Tibial nerve (tissue), 4 donors: Measurements from ENCODE around the gene VMAC. TPM values are rescaled to one million over a fixed set of nuclear protein-coding genes. Genes with fewer than 3 reads are reported as not detected.

Experiments used
- DNase-seq, 2 donors: peaks; one replicate each; pipeline ENCODE4 v3.0.0-alpha.2; 2019; ENCODE audit warnings: low spot score in 2 of 2
- H3K27ac ChIP-seq, 4 donors: fragments of 200-600 bp; sonication (generic) in 3 of 4; one replicate each; pipeline ENCODE4 v1.5.1; 2017 to 2019; ENCODE audit warnings: mild to moderate bottlenecking in 1 of 4
- H3K27me3 ChIP-seq, 2 donors: fragments of 200-600 bp; sonication (generic) in 1 of 2; one replicate each; pipeline versions ENCODE4 v1.5.1 to v1.6.0; 2017 to 2019
- H3K36me3 ChIP-seq, 3 donors: fragments of 200-600 bp; sonication (generic); one replicate each; pipeline ENCODE4 v1.5.1; 2018 to 2019
- H3K4me1 ChIP-seq, 4 donors: fragments of 200-600 bp; sonication (generic) in 3 of 4; one replicate each; pipeline ENCODE4 v1.5.1; 2017 to 2019
- H3K4me3 ChIP-seq, 4 donors: fragments of 200-600 bp; sonication (generic) in 3 of 4; one replicate each; pipeline ENCODE4 v1.5.1; 2017 to 2019; ENCODE audit warnings: mild to moderate bottlenecking in 1 of 4, moderate library complexity in 1 of 4
- H3K9me3 ChIP-seq, 4 donors: fragments of 200-600 bp; sonication (generic) in 3 of 4; one replicate each; pipeline ENCODE4 v1.5.1; 2017 to 2019
- EP300 ChIP-seq, 2 donors: sonication (generic); formaldehyde crosslinking; IDR thresholded peaks; one replicate each; pipeline ENCODE4 v1.6.1; 2017; ENCODE audit warnings: antibody characterized with exemption in 2 of 2, mild to moderate bottlenecking in 1 of 2
- POLR2A ChIP-seq, 2 donors: fragments of 450-650 bp; IDR thresholded peaks; one replicate each; pipeline ENCODE4 v1.6.1; 2017; ENCODE audit warnings: antibody characterized with exemption in 2 of 2, mild to moderate bottlenecking in 2 of 2, moderate library complexity in 2 of 2
- WGBS, 2 donors: methylation state at CpG; one replicate each; pipeline ENCODE4 v1.1.5; 2018; 5-methylcytosine and 5-hydroxymethylcytosine counted together
- total RNA-seq, 4 donors: library from RNA; depleted of rRNA; stranded (reverse); fragments of >200 nt; gene quantifications; one replicate each; pipeline ENCODE4 v1.1.0, GENCODE V29; 2016
- TF ChIP-seq, protein P1 (sequence below), 5 experiments: fragments of 200-600 bp in 3 of 5; fragments of 450-650 bp in 2 of 5; sonication (generic) in 3 of 5; IDR thresholded peaks; one replicate each; pipeline ENCODE4 v1.5.1; 2016 to 2019; ENCODE audit warnings: antibody characterized with exemption in 5 of 5, mild to moderate bottlenecking in 3 of 5, moderate library complexity in 2 of 5

Gene VMAC
- total RNA-seq, 4 donors from 2014 or later, result 8.3 to 16.7 (median 13.9) TPM

DNA sequence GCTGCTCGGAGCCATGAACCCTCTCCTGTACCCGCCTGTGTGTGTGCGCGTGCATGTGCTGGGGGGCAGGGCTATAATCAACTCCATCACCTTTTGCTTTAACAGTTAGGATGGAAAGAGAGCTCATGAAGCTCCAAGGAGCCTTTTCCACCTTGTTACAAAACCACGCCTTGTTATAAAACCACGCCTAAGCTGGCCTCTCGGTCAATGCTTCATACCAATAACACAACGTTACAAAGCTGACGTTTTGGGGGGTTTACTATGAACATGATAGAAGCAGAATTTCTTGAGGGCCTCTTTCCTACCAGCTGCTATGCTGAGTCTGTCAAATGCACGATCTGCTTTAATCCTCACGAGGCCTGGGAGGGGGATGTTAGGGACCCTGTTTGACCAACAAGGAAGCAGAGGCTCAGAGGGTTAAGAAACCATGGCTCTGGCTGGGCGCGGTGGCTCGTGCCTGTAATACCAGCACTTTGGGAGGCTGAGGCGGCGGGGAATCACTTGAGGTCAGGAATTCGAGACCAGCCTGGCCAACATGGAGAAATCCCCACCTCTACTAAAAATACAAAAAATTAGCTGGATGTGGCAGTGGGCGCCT is 21.3 kb downstream of the VMAC start:
- no peak overlapping the region for H3K4me3 ChIP-seq
- H3K27me3 ChIP-seq, result no peaks in the 10 kb centered on the region
- H3K27ac ChIP-seq, result peak overlapping the region in 3 of 4 donors; percentile 5 to 74 (median 74)
- peaks cover 0 to 97% (median 39%) of the 10 kb centered on the region in 3 donors for H3K36me3 ChIP-seq
- WGBS, 2 donors, result 73 to 75% methylated on average over 18 of the region's 18 CpGs
- H3K4me1 ChIP-seq, result peaks cover 0 to 53% (median 16%) of the 10 kb centered on the region in 4 donors
- no peaks in the 10 kb centered on the region for H3K9me3 ChIP-seq
- DNase-seq, result no peak
- TF ChIP-seq POLR2A (IDR thresholded peaks at IDR 0.05), result no peak
- TF ChIP-seq, protein P1, sequence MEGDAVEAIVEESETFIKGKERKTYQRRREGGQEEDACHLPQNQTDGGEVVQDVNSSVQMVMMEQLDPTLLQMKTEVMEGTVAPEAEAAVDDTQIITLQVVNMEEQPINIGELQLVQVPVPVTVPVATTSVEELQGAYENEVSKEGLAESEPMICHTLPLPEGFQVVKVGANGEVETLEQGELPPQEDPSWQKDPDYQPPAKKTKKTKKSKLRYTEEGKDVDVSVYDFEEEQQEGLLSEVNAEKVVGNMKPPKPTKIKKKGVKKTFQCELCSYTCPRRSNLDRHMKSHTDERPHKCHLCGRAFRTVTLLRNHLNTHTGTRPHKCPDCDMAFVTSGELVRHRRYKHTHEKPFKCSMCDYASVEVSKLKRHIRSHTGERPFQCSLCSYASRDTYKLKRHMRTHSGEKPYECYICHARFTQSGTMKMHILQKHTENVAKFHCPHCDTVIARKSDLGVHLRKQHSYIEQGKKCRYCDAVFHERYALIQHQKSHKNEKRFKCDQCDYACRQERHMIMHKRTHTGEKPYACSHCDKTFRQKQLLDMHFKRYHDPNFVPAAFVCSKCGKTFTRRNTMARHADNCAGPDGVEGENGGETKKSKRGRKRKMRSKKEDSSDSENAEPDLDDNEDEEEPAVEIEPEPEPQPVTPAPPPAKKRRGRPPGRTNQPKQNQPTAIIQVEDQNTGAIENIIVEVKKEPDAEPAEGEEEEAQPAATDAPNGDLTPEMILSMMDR (IDR thresholded peaks at IDR 0.05), result no peak

DNA sequence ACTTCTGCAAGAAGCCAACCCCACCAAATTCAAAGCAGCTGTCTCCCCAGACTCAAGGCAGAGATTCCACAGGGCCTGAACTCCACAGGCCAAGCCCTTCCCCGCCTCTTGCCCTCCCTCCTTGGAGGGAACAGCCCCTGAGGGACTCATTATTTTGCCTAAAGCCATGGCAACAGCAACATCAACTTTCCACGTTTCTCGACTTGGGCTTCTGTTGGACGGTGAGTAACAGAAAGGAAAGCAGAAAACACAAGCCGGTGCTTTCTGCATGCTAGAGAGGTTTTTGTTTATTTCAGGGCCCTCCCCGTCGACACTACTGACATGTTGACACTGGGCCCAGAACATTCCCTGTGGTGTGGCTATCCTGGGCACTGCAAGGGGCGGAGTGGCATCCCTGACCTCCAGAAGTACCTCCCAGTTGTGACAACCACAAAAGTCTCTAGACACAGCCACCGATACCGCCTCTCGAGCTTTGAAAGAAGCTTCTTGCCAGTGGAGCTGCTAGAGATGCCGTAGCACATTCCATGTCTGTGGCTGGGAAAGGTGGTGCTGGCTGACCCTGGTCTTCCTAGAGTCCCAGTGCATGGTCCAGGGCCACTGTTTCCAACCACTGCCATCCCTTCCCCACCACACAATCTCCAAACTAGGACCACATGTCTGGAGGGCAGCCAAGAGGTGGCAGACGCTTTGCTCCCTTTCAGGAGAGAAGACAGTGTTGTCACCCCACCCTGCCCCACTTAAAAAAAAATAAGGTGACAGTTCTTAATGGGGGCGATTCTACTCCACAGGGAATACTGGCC is 22.2 kb downstream of the VMAC start:
- peak; percentile 47 to 64 for DNase-seq
- Histone ChIP-seq H3K4me1 (peaks cover 0 to 44% (median 13%) of the 10 kb centered on the region in 4 donors), H3K9me3 (no peaks in the 10 kb centered on the region), H3K4me3 (no peak overlapping the region), H3K36me3 (peaks cover 0 to 97% (median 42%) of the 10 kb centered on the region in 3 donors), H3K27ac (peak overlapping the region in 3 of 4 donors; percentile 40 to 74 (median 74)), H3K27me3 (no peaks in the 10 kb centered on the region)
- peak in 1 of 2 donors; percentile 71 for TF ChIP-seq EP300 (IDR thresholded peaks at IDR 0.05)
- TF ChIP-seq, protein P1 (IDR thresholded peaks at IDR 0.05), result no peak
- TF ChIP-seq POLR2A (IDR thresholded peaks at IDR 0.05), result no peak
- WGBS, 2 donors, result 52 to 59% methylated on average over 14 of the region's 14 CpGs

DNA sequence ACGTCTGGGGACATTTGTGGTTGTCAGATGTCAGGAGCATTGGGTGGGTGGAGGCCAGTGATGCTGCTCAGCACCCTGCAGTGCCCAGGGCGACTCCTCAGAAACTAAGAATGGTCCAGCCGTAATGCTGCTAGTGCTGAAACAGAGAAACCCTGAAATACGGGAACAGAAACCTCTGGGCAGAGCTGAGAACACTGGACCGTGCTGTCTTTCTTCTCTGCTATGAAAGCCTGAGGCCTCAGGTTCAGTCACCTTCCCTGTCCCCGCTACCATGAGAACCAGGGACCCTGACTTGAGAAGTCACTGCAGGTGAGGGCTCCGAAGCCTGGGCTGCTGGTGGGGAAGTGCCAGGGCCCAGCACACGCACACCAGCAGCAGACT is 22.8 kb downstream of the VMAC start:
- DNase-seq, result no peak
- Histone ChIP-seq H3K4me1 (peaks cover 0 to 44% (median 12%) of the 10 kb centered on the region in 4 donors), H3K9me3 (no peaks in the 10 kb centered on the region), H3K27me3 (no peaks in the 10 kb centered on the region), H3K27ac (peak overlapping the region in 3 of 4 donors; percentile 40 to 74 (median 74)), H3K36me3 (peaks cover 0 to 99% (median 42%) of the 10 kb centered on the region in 3 donors), H3K4me3 (no peak overlapping the region)
- no peak for TF ChIP-seq EP300 (IDR thresholded peaks at IDR 0.05)
- TF ChIP-seq, protein P1 (IDR thresholded peaks at IDR 0.05), result no peak
- no peak for TF ChIP-seq POLR2A (IDR thresholded peaks at IDR 0.05)
- 75 to 80% methylated on average over 8 of the region's 8 CpGs for whole genome bisulfite sequencing, 2 donors

DNA sequence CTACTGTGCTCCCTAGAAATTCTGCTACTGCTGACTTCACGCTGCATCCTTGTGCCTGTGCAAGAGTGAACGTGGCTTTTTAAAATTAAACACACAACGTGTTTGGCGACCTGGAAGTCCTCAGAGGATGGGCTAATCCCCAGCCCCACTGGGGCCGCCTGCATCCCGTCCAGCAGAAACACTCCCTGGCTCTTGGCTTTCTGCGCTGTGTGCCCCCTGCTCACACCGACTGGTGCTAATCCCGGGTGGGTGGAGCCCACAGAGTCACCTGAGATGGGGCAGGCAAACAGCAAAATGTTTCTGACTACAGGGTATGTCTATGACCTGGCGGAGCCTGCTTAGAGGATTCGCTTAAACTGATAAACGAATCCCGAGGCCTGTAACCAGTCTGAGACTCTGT is 24.5 kb downstream of the VMAC start:
- Histone ChIP-seq H3K4me1 (peaks cover 0 to 56% (median 14%) of the 10 kb centered on the region in 4 donors), H3K27ac (peak overlapping the region in 1 of 4 donors; percentile 14), H3K27me3 (no peaks in the 10 kb centered on the region), H3K4me3 (no peak overlapping the region), H3K36me3 (peaks cover 0 to 99% (median 30%) of the 10 kb centered on the region in 3 donors), H3K9me3 (no peaks in the 10 kb centered on the region)
- WGBS, 2 donors, result 85 to 91% methylated on average over 13 of the region's 13 CpGs
- TF ChIP-seq, protein P1 (IDR thresholded peaks at IDR 0.05), result no peak
- TF ChIP-seq POLR2A (IDR thresholded peaks at IDR 0.05), result no peak
- no peak for TF ChIP-seq EP300 (IDR thresholded peaks at IDR 0.05)
- no peak for DNase-seq

DNA sequence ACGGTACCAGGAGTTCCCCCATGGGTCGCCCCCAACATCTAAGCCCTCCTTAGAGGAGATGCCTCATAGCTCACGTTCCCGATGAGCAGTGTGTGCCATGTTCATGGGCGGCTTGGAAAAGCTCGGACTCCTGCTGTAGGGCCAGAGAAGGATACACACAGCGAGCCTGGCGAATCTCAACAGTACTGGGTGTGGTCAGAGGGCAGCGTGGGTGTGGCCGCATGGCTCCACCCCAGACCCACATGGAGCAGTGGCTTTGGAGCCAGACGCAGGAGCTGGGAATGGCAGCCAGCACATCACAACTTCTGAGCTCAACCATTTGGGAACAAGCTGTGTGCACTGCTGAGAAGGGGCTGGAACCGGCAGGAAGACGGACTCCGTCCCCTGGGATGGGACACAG is 25.0 kb downstream of the VMAC start:
- H3K4me1 ChIP-seq, result peaks cover 0 to 61% (median 15%) of the 10 kb centered on the region in 4 donors
- H3K9me3 ChIP-seq, result no peaks in the 10 kb centered on the region
- peaks cover 0 to 94% (median 25%) of the 10 kb centered on the region in 3 donors for H3K36me3 ChIP-seq
- WGBS, 2 donors, result 79 to 89% methylated on average over 3 to 14 of the region's 14 CpGs
- H3K27me3 ChIP-seq, result no peaks in the 10 kb centered on the region
- DNase-seq, result no peak
- H3K27ac ChIP-seq, result peak overlapping the region in 1 of 4 donors; percentile 14
- TF ChIP-seq POLR2A (IDR thresholded peaks at IDR 0.05) (no peak), EP300 (IDR thresholded peaks at IDR 0.05) (no peak)
- TF ChIP-seq, protein P1 (IDR thresholded peaks at IDR 0.05), result no peak
- no peak overlapping the region for H3K4me3 ChIP-seq
